Amniotic stem cell (primary cell): ENCODE measurements around the gene GNE.
"Not testable (repeated sequence)": the region's sequence is repeated elsewhere in the genome, so short reads cannot be mapped to it uniquely, and the experiment has no call there.

Experiments used
- DNase-seq: peaks from one replicate; lab custom pipeline; 2025; lab: John Stamatoyannopoulos, UW

Gene GNE

GRCh38 chr9:36258208-36258995 lies at the start of gene GNE:
Gene GNE (minus strand): TSS chr9:36258448. CDS start chr9:36249355, 9,093 bp downstream.
- peak; percentile 94 for DNase-seq

GRCh38 chr9:36306471-36307306 lies 48.4 kb upstream of the GNE start:
- DNase-seq = no peak

- DNase-seq = not testable (repeated sequence)
These were observed 46.1 kb upstream of the GNE start for GRCh38 chr9:36304366-36304765.

GRCh38 chr9:36301227-36301626 lies 43.0 kb upstream of the GNE start:
- DNase-seq = no peak

- no peak for DNase-seq
These were observed 40.3 kb upstream of the GNE start for GRCh38 chr9:36298566-36298965.

- no peak for DNase-seq
These were observed 39.5 kb upstream of the GNE start for GRCh38 chr9:36297798-36298197.

- DNase-seq = not testable (repeated sequence)
These were observed 36.7 kb upstream of the GNE start for GRCh38 chr9:36294996-36295395.

- no peak for DNase-seq
These were observed 35.7 kb upstream of the GNE start for GRCh38 chr9:36293918-36294317.

- no peak for DNase-seq
These were observed 34.9 kb upstream of the GNE start for GRCh38 chr9:36293171-36293570.

GRCh38 chr9:36292641-36293040 lies 34.4 kb upstream of the GNE start:
- no peak for DNase-seq

GRCh38 chr9:36290996-36291395 lies 32.7 kb upstream of the GNE start:
- DNase-seq = no peak

GRCh38 chr9:36289836-36290435 lies 31.7 kb upstream of the GNE start:
- DNase-seq = no peak

- DNase-seq = no peak
These were observed 29.8 kb upstream of the GNE start for GRCh38 chr9:36288070-36288469.

- no peak for DNase-seq
These were observed 28.1 kb upstream of the GNE start for GRCh38 chr9:36286388-36286787.

- DNase-seq = no peak
These were observed 26.0 kb upstream of the GNE start for GRCh38 chr9:36284226-36284625.

- no peak for DNase-seq
These were observed 24.0 kb upstream of the GNE start for GRCh38 chr9:36282275-36282674.

GRCh38 chr9:36280989-36281388 lies 22.7 kb upstream of the GNE start:
- no peak for DNase-seq

- DNase-seq = no peak
These were observed 20.0 kb upstream of the GNE start for GRCh38 chr9:36278243-36278642.

GRCh38 chr9:36276781-36277181 lies 18.5 kb upstream of the GNE start:
- peak; percentile 83 for DNase-seq

GRCh38 chr9:36276254-36276653 lies 18.0 kb upstream of the GNE start:
- no peak for DNase-seq

GRCh38 chr9:36275060-36275459 lies 16.8 kb upstream of the GNE start:
- no peak for DNase-seq

- DNase-seq = not testable (repeated sequence)
These were observed 15.1 kb upstream of the GNE start for GRCh38 chr9:36273354-36273753.

GRCh38 chr9:36268007-36268427 lies 9.8 kb upstream of the GNE start:
- DNase-seq = no peak
